LNCaP clone FGC (cell line): Measurements from ENCODE around the gene GNL3.
"Not testable (repeated sequence)": the region's sequence is repeated elsewhere in the genome, so short reads cannot be mapped to it uniquely, and the experiment has no call there.

Experiments used
- DNase-seq: peaks from one replicate; pipeline ENCODE4 v3.0.0-alpha.2; 2011; ENCODE audit warnings: low read depth
- H3K4me3 ChIP-seq: 2 replicates; pipeline ENCODE4 v1.5.1; 2011; ENCODE audit warnings: mild to moderate bottlenecking, low read depth, low read length, control low read depth
- TF ChIP-seq, protein P1 (sequence below): IDR thresholded peaks from 2 replicates; pipeline ENCODE4 v1.5.1; 2012; ENCODE audit warnings: mild to moderate bottlenecking; ENCODE audit not compliant: control insufficient read depth, insufficient read depth; ENCODE audit errors: extremely low read depth

The GNL3 gene

DNA sequence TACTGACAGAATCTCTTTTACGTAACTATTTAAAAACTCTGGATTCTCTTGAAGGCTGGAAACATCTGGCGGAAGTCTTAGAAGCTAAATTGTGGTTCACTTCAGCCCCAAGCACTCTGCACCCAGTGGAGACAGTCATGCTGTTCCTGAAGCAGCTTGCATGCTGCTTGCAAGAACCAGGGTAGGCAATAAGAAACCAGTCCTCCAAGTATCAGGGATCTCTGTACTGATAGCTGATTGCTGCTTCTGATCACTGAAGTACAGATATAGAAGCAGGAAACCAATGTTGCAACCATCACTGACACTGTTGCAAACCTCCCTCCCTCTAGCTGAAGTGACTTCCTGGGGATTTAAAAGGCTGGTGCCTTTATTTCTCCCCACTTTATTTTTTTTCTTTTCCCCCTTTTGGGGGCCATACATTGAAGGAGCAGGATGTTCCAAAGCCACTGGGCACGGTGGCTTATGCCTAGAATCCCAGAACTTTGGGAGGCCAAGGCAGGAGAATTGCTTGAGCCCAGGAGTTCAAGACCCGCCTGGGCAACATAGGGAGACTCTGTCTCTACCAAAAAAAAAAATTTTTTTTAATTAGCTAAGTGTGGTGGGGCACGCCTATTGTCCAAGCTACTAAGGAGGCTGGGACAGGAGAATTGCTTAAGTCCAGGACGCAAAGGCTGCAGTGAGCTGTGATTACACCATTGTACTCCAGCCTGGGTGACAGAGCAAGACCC lies 35.3 kb downstream of the GNL3 start:
- no peak overlapping the region for H3K4me3 ChIP-seq
- DNase-seq, result no peak

DNA sequence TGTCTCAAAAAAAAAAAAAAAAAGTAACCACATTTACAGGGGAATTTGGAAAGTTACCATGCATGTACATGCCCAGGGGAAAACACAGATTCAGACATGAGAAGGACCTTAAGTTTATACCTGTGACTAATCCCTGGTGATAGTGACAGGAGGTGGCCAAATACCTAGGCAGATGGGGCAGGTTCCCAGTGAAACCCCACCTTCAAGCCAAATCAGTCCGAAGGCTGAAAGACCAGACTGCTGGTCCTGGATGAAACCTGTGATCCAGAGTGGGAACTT lies 35.8 kb downstream of the GNL3 start:
- no peak for DNase-seq
- TF ChIP-seq, protein P1, sequence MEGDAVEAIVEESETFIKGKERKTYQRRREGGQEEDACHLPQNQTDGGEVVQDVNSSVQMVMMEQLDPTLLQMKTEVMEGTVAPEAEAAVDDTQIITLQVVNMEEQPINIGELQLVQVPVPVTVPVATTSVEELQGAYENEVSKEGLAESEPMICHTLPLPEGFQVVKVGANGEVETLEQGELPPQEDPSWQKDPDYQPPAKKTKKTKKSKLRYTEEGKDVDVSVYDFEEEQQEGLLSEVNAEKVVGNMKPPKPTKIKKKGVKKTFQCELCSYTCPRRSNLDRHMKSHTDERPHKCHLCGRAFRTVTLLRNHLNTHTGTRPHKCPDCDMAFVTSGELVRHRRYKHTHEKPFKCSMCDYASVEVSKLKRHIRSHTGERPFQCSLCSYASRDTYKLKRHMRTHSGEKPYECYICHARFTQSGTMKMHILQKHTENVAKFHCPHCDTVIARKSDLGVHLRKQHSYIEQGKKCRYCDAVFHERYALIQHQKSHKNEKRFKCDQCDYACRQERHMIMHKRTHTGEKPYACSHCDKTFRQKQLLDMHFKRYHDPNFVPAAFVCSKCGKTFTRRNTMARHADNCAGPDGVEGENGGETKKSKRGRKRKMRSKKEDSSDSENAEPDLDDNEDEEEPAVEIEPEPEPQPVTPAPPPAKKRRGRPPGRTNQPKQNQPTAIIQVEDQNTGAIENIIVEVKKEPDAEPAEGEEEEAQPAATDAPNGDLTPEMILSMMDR, result no peak

More for the DNA sequence above, 35.3 kb downstream of the GNL3 start:
- TF ChIP-seq, protein P1, result no peak

DNA sequence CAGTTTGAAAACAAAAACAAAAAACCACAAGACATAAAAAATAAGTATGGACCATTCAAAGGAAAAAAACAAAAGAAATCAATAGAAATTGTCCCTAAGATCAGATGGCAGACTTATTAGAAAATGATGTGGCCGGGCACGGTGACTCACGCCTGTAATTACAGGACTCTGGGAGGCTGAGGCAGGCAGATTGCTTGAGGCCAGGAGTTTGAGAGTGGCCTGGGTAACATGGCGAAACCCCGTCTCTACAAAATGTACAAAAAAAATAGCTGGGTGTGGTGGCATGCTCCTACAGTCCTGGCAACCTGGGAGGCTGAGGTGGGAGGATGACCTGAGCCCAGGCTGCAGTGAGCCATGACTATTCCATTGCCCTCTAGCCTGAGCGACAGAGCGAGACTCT lies 36.7 kb downstream of the GNL3 start:
- H3K4me3 ChIP-seq, result no peak overlapping the region
- TF ChIP-seq, protein P1, result no peak
- no peak for DNase-seq

More for the DNA sequence above, 35.8 kb downstream of the GNL3 start:
- H3K4me3 ChIP-seq, result no peak overlapping the region

DNA sequence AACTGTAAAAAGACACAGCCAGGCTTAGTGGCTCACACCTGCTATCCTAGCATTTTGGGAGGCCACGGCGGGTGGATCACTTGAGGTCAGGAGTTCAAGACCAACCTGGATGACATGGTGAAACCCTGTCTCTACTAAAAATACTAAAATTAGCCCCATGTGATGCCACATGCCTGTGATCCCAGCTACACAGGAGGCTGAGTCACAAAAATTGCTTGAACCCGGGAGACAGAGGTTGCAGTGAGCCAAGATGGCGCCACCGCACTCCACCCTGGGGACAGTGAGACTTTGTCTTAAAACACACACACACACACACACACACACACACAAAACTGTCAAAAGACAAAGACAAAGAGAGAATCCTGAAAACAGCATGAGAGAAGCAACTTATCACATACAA lies 38.1 kb downstream of the GNL3 start:
- no peak for DNase-seq
- TF ChIP-seq, protein P1, result no peak
- no peak overlapping the region for H3K4me3 ChIP-seq

DNA sequence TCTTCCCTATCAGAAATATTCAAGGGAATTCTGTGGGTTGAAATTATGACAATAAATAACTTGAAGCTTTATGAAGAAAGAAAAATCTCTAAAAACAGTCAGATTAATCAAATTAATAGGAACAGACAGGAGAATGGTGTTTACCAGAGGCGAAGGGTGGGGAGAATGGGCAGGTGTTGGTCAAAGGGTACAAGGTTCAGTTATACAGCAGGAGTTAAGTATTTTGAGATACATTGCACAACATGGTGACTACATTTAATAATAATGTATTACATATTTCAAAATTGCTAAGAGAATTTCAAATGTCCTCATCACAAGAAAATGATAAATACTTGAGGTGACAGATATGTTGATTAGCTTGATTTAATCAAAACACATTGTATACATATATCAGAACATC lies 38.7 kb downstream of the GNL3 start:
- TF ChIP-seq, protein P1, result no peak
- DNase-seq, result no peak

DNA sequence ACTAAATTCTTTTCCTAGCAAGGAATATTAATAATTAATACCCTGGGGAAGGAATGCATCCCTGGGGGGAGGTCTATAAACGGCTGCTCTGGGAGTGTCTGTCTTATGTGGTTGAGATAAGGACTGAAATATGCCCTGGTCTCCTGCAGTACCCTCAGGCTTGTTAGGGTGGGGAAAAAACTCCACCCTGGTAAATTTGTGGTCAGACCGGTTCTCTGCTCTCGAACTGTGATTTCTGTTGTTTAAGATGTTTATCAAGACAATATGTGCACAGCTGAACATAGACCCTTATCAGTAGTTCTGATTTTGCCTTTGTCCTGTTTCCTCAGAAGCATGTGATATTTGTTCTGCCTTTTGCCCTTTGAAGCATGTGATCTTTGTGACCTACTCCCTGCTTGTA lies 42.9 kb downstream of the GNL3 start:
- H3K4me3 ChIP-seq, DNase-seq: not testable (repeated sequence)

More for the DNA sequence above, 38.7 kb downstream of the GNL3 start:
- no peak overlapping the region for H3K4me3 ChIP-seq

DNA sequence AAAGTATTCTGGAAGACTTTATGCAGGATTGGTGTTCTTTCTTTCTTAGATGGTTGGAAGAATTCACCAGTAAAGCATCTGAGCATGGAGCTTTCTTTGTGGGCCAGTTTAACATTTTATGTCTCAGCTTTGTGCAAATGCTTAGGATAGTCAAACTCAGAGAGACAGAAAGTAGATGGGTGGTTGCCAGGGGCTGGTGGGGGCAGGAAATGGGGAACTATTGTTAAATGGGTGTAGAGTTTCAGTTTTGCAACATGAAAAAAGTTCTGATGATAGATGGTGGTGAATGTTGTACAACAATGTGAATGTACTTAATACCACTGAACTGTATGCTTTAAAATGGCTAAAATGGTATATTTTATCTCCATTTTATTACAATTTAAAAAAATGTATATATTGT lies 44.8 kb downstream of the GNL3 start:
- TF ChIP-seq, protein P1, result no peak
- H3K4me3 ChIP-seq, result no peak overlapping the region
- DNase-seq, result no peak
